Measurements from ENCODE around the gene CDC25C.

DNA sequence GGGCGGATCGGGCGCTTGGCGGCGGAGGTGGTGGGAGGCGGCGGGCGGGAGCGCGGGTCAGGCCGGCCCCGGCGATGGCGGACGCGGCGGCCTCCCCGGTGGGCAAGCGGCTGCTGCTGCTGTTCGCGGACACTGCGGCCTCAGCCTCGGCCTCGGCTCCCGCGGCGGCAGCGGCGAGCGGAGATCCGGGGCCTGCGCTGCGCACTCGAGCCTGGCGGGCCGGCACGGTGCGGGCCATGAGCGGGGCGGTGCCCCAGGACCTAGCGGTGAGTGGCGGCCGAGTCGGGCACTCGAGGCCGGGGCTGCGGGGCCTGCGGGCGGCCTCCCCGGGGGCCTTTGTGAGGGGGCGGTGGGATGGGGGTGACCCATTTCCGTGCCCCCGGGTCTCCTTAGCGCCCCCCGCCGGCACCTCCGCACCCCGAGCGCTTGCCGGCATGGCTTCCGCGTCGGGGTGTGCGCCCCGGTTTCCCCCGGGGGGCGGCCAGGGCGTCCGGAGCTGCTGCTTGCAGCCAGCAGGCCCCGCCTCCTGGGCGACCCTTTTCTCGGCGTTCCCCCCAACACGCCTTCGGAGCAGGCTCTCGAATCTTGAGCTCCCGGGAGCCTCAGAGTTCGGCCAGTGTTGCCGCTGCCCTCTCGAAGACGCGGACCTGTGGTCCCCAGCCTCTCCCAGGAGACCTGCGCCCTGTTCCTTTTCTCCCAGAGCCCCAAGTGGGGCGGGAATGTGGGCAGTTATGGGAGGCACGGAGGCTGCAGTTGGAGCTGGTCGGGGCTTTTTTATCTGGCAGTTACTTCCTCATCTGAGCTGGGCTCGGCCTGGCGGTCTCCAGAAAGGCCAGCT, 21.3 kb upstream of the CDC25C start:
- TF ChIP-seq, protein P1, sequence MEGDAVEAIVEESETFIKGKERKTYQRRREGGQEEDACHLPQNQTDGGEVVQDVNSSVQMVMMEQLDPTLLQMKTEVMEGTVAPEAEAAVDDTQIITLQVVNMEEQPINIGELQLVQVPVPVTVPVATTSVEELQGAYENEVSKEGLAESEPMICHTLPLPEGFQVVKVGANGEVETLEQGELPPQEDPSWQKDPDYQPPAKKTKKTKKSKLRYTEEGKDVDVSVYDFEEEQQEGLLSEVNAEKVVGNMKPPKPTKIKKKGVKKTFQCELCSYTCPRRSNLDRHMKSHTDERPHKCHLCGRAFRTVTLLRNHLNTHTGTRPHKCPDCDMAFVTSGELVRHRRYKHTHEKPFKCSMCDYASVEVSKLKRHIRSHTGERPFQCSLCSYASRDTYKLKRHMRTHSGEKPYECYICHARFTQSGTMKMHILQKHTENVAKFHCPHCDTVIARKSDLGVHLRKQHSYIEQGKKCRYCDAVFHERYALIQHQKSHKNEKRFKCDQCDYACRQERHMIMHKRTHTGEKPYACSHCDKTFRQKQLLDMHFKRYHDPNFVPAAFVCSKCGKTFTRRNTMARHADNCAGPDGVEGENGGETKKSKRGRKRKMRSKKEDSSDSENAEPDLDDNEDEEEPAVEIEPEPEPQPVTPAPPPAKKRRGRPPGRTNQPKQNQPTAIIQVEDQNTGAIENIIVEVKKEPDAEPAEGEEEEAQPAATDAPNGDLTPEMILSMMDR (conservative IDR thresholded peaks at IDR 0.05) = no peak; the same call in none of the 2 replicates
- TF ChIP-seq ZFX (IDR thresholded peaks at IDR 0.05) = peak; percentile 100
